ENCODE data around the gene NOS1AP.

DNA sequence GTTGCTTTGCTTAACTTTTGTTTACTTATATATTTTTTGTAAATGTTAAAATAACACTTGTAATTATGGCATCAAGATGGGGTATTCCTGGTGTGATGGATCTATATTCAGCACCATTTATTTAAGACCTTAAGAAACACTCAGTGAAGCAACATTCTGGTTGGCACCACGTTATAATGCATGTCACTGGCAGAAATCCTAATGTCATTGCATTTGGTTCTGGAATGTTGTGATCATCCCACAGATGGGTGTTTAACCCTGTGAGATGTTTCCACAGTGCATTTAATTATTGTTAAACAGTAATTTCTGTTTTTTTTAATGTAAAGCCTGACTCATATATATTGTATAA, 116.5 kb downstream of the NOS1AP start:
- TF ChIP-seq POLR2A (IDR thresholded peaks at IDR 0.05): no peak
- TF ChIP-seq, protein P1, sequence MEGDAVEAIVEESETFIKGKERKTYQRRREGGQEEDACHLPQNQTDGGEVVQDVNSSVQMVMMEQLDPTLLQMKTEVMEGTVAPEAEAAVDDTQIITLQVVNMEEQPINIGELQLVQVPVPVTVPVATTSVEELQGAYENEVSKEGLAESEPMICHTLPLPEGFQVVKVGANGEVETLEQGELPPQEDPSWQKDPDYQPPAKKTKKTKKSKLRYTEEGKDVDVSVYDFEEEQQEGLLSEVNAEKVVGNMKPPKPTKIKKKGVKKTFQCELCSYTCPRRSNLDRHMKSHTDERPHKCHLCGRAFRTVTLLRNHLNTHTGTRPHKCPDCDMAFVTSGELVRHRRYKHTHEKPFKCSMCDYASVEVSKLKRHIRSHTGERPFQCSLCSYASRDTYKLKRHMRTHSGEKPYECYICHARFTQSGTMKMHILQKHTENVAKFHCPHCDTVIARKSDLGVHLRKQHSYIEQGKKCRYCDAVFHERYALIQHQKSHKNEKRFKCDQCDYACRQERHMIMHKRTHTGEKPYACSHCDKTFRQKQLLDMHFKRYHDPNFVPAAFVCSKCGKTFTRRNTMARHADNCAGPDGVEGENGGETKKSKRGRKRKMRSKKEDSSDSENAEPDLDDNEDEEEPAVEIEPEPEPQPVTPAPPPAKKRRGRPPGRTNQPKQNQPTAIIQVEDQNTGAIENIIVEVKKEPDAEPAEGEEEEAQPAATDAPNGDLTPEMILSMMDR (IDR thresholded peaks at IDR 0.05): no peak

Data from body of pancreas (tissue), 4 donors.